ENCODE results near the gene TAOK3.

The TAOK3 gene

GRCh38 chr12:118189741-118190191 is 182.9 kb downstream of the TAOK3 start:
- Histone ChIP-seq H3K4me3 (no peak overlapping the region), H3K36me3 (peaks cover 32 to 96% (median 51%) of the 10 kb centered on the region in 11 experiments), H3K27me3 (no peaks in the 10 kb centered on the region), H3K27ac (no peak overlapping the region), H3K9me3 (replicated peaks in 1 of 11) (no peaks in the 10 kb centered on the region), H3K4me1 (peaks cover 0 to 6% (median under 1%) of the 10 kb centered on the region in 10 experiments; a peak in 2 of 20 replicates), H4K20me1 (peaks cover 0 to 29% (median 0%) of the 10 kb centered on the region in 11 experiments; a peak in 4 of 22 replicates), H3K4me2 (no peak overlapping the region), H3K9ac (no peak overlapping the region)
- no peak for TF ChIP-seq Cebpa-rat (IDR thresholded peaks at IDR 0.05)

GRCh38 chr12:118188690-118189371 is 183.9 kb downstream of the TAOK3 start:
- Histone ChIP-seq H3K9me3 (replicated peaks in 1 of 11) (no peaks in the 10 kb centered on the region), H3K4me1 (peaks cover 0 to 8% (median 3%) of the 10 kb centered on the region in 10 experiments; a peak in 9 of 20 replicates), H3K9ac (no peak overlapping the region), H3K36me3 (peaks cover 23 to 92% (median 41%) of the 10 kb centered on the region in 11 experiments), H3K27me3 (no peaks in the 10 kb centered on the region), H3K4me2 (no peak overlapping the region), H4K20me1 (peaks cover 0 to 37% (median 0%) of the 10 kb centered on the region in 11 experiments; a peak in 4 of 22 replicates), H3K27ac (no peak overlapping the region), H3K4me3 (no peak overlapping the region)
- TF ChIP-seq Cebpa-rat (IDR thresholded peaks at IDR 0.05) = no peak

- peaks cover 18 to 83% (median 32%) of the 10 kb centered on the region in 11 experiments for H3K36me3 ChIP-seq
- H3K4me1 ChIP-seq = peaks cover 0 to 8% (median 6%) of the 10 kb centered on the region in 10 experiments; a peak in 10 of 20 replicates
- no peak overlapping the region for H3K4me2 ChIP-seq
- TF ChIP-seq Cebpa-rat (IDR thresholded peaks at IDR 0.05) = no peak
- no peaks in the 10 kb centered on the region for H3K9me3 ChIP-seq (replicated peaks in 1 of 11)
- no peak overlapping the region for H3K27ac ChIP-seq
- no peak overlapping the region for H3K9ac ChIP-seq
- no peak overlapping the region for H3K4me3 ChIP-seq
- no peaks in the 10 kb centered on the region for H3K27me3 ChIP-seq
- H4K20me1 ChIP-seq = peaks cover 0 to 39% (median 0%) of the 10 kb centered on the region in 11 experiments; a peak in 4 of 22 replicates
Observed at GRCh38 chr12:118187751-118188435, 184.8 kb downstream of the TAOK3 start.

- Histone ChIP-seq H3K27me3 (no peaks in the 10 kb centered on the region), H3K9me3 (replicated peaks in 1 of 11) (no peaks in the 10 kb centered on the region), H3K27ac (no peak overlapping the region), H3K4me1 (peaks cover 0 to 11% (median 8%) of the 10 kb centered on the region in 10 experiments; a peak in 11 of 20 replicates), H3K4me2 (no peak overlapping the region), H3K36me3 (peaks cover 26 to 74% (median 38%) of the 10 kb centered on the region in 11 experiments), H4K20me1 (peaks cover 0 to 52% (median 0%) of the 10 kb centered on the region in 11 experiments; a peak in 5 of 22 replicates), H3K4me3 (no peak overlapping the region), H3K9ac (no peak overlapping the region)
- TF ChIP-seq Cebpa-rat (IDR thresholded peaks at IDR 0.05) = no peak
Observed at GRCh38 chr12:118185602-118186397, 186.9 kb downstream of the TAOK3 start.

- Histone ChIP-seq H4K20me1 (peaks cover 0 to 44% (median 0%) of the 10 kb centered on the region in 11 experiments; a peak in 5 of 22 replicates), H3K27ac (no peak overlapping the region), H3K36me3 (peaks cover 26 to 74% (median 41%) of the 10 kb centered on the region in 11 experiments), H3K4me2 (peak overlapping the region in 3 of 11 experiments; percentile 1 to 27 (median 15); a peak in 4 of 22 replicates), H3K9me3 (replicated peaks in 1 of 11) (no peaks in the 10 kb centered on the region), H3K9ac (no peak overlapping the region), H3K27me3 (no peaks in the 10 kb centered on the region), H3K4me1 (peaks cover 0 to 13% (median 8%) of the 10 kb centered on the region in 10 experiments; a peak in 11 of 20 replicates), H3K4me3 (no peak overlapping the region)
- TF ChIP-seq Cebpa-rat (IDR thresholded peaks at IDR 0.05) = no peak
Observed at GRCh38 chr12:118183711-118184110, 189.0 kb downstream of the TAOK3 start.

GRCh38 chr12:118183155-118183554 is 189.6 kb downstream of the TAOK3 start:
- TF ChIP-seq Cebpa-rat (IDR thresholded peaks at IDR 0.05) = no peak
- Histone ChIP-seq H3K4me2 (no peak overlapping the region), H3K36me3 (peaks cover 27 to 74% (median 42%) of the 10 kb centered on the region in 11 experiments), H3K27ac (peak overlapping the region in 2 of 11 experiments; percentile 10 to 16; a peak in 1 of 22 replicates), H4K20me1 (peaks cover 0 to 44% (median 0%) of the 10 kb centered on the region in 11 experiments; a peak in 5 of 22 replicates), H3K4me1 (peaks cover 0 to 13% (median 8%) of the 10 kb centered on the region in 10 experiments; a peak in 11 of 20 replicates), H3K4me3 (no peak overlapping the region), H3K9ac (0 out of 22 replicates have a peak overlapping the region, but pooled peaks of 1 of the 11 experiments have one; percentile 29), H3K27me3 (no peaks in the 10 kb centered on the region), H3K9me3 (replicated peaks in 1 of 11) (no peaks in the 10 kb centered on the region)

- no peaks in the 10 kb centered on the region for H3K27me3 ChIP-seq
- no peaks in the 10 kb centered on the region; a peak in 1 of 22 replicates for H3K9me3 ChIP-seq (replicated peaks in 1 of 11)
- peak overlapping the region in 9 of 11 experiments; percentile 26 to 70 (median 60); a peak in 16 of 22 replicates for H3K4me2 ChIP-seq
- H3K4me3 ChIP-seq = no peak overlapping the region
- H4K20me1 ChIP-seq = no peaks in the 10 kb centered on the region
- H3K9ac ChIP-seq = peak overlapping the region in 5 of 11 experiments; percentile 15 to 73 (median 61); a peak in 8 of 22 replicates
- H3K27ac ChIP-seq = peak overlapping the region in 9 of 11 experiments; percentile 32 to 89 (median 73); a peak in 19 of 22 replicates
- H3K4me1 ChIP-seq = peaks cover 0 to 37% (median 20%) of the 10 kb centered on the region in 10 experiments; a peak in 17 of 20 replicates
- peaks cover 82 to 100% (median 94%) of the 10 kb centered on the region in 11 experiments for H3K36me3 ChIP-seq
- TF ChIP-seq Cebpa-rat (IDR thresholded peaks at IDR 0.05) = peak in 7 of 11 experiments; percentile 16 to 83 (median 66); a peak in 10 of 22 replicates
Observed at GRCh38 chr12:118175823-118176447, 196.8 kb downstream of the TAOK3 start.

GRCh38 chr12:118166946-118167345 is 205.8 kb downstream of the TAOK3 start:
- Histone ChIP-seq H3K4me2 (no peak overlapping the region; a peak in 1 of 22 replicates), H3K9me3 (replicated peaks in 1 of 11) (0 out of 22 replicates have a peak, but pooled peaks cover 0 to 11% (median 0%) of the 10 kb centered on the region in 11 experiments), H3K4me1 (peaks cover 6 to 16% (median 12%) of the 10 kb centered on the region in 10 experiments; a peak in 18 of 20 replicates), H3K4me3 (no peak overlapping the region), H3K36me3 (peaks cover 42 to 90% (median 56%) of the 10 kb centered on the region in 11 experiments), H3K9ac (no peak overlapping the region), H3K27me3 (no peaks in the 10 kb centered on the region), H3K27ac (no peak overlapping the region), H4K20me1 (no peaks in the 10 kb centered on the region; a peak in 1 of 22 replicates)
- no peak for TF ChIP-seq Cebpa-rat (IDR thresholded peaks at IDR 0.05)

Data from BLaER1 treated with 17β-estradiol and CSF1 and Interleukin-3, amounts not matched to agents 10 nM and 100 nM (cell line).